ENCODE data around the gene RASA2. TPM values are rescaled to one million over a fixed set of nuclear protein-coding genes. Genes with fewer than 3 reads are reported as not detected.
"Not testable (repeated sequence)": the region's sequence is repeated elsewhere in the genome, so short reads cannot be mapped to it uniquely, and the experiment has no call there.

The RASA2 gene
- total and polyA plus RNA-seq, 9 donors, result 8.4 to 13.8 (median 10.6) TPM

DNA sequence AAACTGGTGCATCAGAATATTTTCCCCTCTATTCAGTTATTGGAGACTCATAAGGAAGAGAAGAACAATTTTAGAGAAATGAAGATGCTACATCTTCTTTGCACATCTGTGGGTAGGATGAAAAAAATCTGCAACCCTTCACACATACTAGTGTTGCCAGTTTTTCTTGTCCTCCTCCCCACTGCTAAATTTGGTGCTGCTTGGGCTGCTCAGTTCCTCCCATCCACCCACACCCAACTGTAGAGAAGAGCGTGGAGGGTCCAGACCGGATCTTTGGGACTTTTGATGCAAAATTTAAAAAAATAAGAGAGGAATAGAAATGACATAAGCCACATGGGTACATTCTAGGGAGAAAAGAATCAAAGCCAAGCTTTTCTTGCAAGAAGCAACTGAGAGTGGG is 8.7 kb upstream of the RASA2 start:
- no peak overlapping the region for H3K4me3 ChIP-seq (ENCODE audit: low read length)
- no peaks in the 10 kb centered on the region for H3K36me3 ChIP-seq (ENCODE audit: control insufficient read depth, insufficient read depth, low read length)
- 100% methylated on average over 1 of the region's 2 CpGs for WGBS (ENCODE audit: insufficient coverage)
- no peaks in the 10 kb centered on the region for H3K9me3 ChIP-seq (replicated peaks; ENCODE audit: control insufficient read depth, low read depth, low read length)
- no peaks in the 10 kb centered on the region for H3K4me1 ChIP-seq (ENCODE audit: control insufficient read depth, insufficient read depth, low read length)
- peaks cover 5% of the 10 kb centered on the region for H3K27me3 ChIP-seq (ENCODE audit: control insufficient read depth, insufficient read depth, low read length)
- no peak for DNase-seq
- no peak overlapping the region for H3K27ac ChIP-seq (ENCODE audit: low read length)

DNA sequence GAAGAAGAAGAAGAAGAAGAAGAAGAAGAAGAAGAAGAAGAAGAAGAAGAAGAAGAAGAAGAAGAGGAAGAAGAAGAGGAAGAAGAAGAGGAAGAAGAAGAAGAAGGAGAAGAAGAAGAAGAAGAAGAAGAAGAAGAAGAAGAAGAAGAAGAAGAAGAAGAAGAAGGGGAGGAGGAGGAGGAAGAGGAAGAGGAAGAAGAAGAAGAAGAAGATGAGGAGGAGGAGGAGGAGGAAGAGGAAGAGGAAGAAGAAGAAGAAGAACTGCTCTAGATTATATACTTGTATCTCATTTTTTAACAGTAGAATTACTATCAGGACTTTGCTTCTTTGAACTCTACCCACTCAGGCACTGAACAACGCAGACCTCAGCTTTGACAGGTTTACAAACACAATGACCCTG is 8.0 kb upstream of the RASA2 start:
- H3K4me3 ChIP-seq (ENCODE audit: low read length); H3K4me1 ChIP-seq (ENCODE audit: control insufficient read depth, insufficient read depth, low read length); H3K27me3 ChIP-seq (ENCODE audit: control insufficient read depth, insufficient read depth, low read length); H3K9me3 ChIP-seq (replicated peaks; ENCODE audit: control insufficient read depth, low read depth, low read length); H3K27ac ChIP-seq (ENCODE audit: low read length); DNase-seq; H3K36me3 ChIP-seq (ENCODE audit: control insufficient read depth, insufficient read depth, low read length): not testable (repeated sequence)
- WGBS (ENCODE audit: insufficient coverage), result no CpG with 5 or more reads among the region's 1 CpG

DNA sequence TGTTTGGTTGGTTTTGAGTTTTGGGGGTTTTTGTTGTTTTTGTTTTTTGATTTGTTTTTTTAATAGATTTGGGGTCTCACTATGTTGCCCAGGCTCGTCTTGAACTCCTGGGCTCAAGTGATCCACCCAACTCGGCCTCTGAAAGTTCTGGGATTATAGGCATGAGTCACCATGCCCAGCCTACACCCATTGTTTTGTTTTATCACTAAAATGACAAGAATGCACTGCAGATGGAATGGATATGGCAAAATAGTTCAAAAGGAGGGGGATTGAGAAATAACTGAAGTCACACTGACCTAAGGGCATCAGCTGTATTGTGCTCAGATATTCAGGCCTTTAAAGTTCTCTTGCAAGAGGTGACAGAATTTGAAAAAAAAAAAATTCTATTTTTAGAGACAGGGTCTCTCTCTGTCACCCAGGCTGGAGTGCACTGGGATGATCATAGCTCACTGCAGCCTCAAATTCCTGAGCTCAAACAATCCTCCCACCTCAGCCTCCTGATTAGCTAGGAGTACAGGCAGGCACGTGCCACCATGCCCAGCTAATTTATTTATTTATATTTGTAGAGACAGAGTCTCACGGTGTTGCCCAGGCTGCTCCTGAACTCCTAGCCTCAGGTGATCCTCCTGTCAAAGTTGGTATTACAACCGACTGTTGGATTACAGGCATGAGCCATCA is 4.4 kb upstream of the RASA2 start:
- H3K9me3 ChIP-seq (replicated peaks; ENCODE audit: control insufficient read depth, low read depth, low read length), result no peaks in the 10 kb centered on the region

DNA sequence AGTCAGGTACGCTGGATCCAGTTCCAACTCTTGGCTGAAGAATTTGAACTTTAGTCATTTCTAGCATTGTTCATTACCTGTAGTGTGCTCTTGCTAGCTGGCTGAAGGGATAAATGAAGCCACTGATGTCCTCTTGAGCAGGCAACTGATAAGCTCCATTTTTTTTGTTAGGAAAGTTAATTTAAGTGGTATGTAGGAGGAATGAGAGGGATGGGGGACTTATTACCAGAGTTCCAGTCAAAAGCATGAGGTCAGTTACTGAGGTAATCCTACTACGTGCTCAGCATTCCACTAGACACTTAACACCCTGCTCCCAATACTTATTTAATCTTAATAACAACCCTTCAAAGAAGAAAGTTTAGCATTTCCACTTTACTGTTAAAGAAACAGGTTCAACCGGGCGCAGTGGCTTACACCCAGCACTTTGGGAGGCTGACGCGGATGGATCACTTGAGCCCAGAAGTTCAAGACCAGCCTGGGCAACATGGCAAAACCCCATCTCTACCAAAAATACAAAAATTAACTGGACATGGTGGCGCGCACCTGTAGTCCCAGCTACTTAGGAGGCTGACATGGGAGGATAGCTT is 2.0 kb upstream of the RASA2 start:
- no peaks in the 10 kb centered on the region for H3K36me3 ChIP-seq (ENCODE audit: control insufficient read depth, insufficient read depth, low read length)
- 100% methylated on average over 2 of the region's 8 CpGs for WGBS (ENCODE audit: insufficient coverage)
- H3K27me3 ChIP-seq (ENCODE audit: control insufficient read depth, insufficient read depth, low read length), result no peaks in the 10 kb centered on the region
- no peak overlapping the region for H3K4me3 ChIP-seq (ENCODE audit: low read length)
- DNase-seq, result no peak
- no peaks in the 10 kb centered on the region for H3K9me3 ChIP-seq (replicated peaks; ENCODE audit: control insufficient read depth, low read depth, low read length)
- H3K4me1 ChIP-seq (ENCODE audit: control insufficient read depth, insufficient read depth, low read length), result peaks cover 6% of the 10 kb centered on the region
- H3K27ac ChIP-seq (ENCODE audit: low read length), result no peak overlapping the region

More for the DNA sequence above, 4.4 kb upstream of the RASA2 start:
- DNase-seq, result no peak
- H3K36me3 ChIP-seq (ENCODE audit: control insufficient read depth, insufficient read depth, low read length), result no peaks in the 10 kb centered on the region
- H3K4me3 ChIP-seq (ENCODE audit: low read length), result no peak overlapping the region
- 100% methylated on average over 1 of the region's 5 CpGs for WGBS (ENCODE audit: insufficient coverage)
- H3K4me1 ChIP-seq (ENCODE audit: control insufficient read depth, insufficient read depth, low read length), result peaks cover 6% of the 10 kb centered on the region
- H3K27me3 ChIP-seq (ENCODE audit: control insufficient read depth, insufficient read depth, low read length), result peaks cover 3% of the 10 kb centered on the region
- H3K27ac ChIP-seq (ENCODE audit: low read length), result no peak overlapping the region

DNA sequence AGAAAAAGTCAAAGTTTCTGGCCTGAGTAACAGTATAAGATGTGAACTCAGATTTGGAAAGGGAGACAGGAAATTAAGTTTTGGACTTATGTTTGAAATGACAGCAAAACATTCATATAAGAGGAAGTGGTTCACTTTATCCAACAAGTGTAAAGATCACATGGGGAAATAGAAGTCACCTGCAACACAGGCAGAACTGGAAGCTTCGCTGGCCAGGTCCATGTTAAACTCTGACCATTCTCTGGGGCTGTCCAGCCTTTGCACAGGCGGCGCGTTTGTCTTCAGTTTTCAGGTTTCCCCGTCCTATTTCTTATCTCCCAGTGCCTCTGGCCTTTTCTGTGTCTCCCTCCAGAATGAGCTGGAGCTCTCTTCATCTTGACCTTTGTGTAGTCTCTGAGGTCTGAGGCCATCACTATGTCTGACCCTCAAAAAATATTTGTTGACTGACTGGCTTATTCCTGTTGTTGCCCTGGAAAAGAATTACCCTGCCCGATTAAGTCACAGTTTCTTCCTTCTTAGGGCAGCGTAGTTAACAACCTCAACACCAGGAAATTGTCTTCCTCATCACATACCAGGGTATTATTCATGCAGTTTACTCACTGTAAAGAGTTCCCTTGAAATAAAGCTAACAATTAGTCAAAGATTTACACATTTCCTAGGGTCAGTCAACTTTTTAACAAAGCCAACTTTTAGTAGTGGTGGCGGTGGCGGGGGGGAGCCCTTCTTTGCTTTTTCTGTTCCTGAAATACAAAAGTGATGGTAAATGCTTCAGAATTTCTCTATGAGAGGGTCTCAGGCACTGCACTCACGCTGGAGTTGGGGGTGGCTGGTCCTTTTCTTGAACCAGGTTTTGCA is 959 bp upstream of the RASA2 start:
- Histone ChIP-seq H3K27me3 (ENCODE audit: control insufficient read depth, insufficient read depth, low read length) (no peaks in the 10 kb centered on the region), H3K36me3 (ENCODE audit: control insufficient read depth, insufficient read depth, low read length) (no peaks in the 10 kb centered on the region), H3K4me3 (ENCODE audit: low read length) (peak overlapping the region; percentile 47), H3K4me1 (ENCODE audit: control insufficient read depth, insufficient read depth, low read length) (peaks cover 6% of the 10 kb centered on the region), H3K9me3 (replicated peaks; ENCODE audit: control insufficient read depth, low read depth, low read length) (no peaks in the 10 kb centered on the region), H3K27ac (ENCODE audit: low read length) (peak overlapping the region; percentile 40)
- peak; percentile 27 for DNase-seq
- 49% methylated on average over 8 of the region's 10 CpGs for WGBS (ENCODE audit: insufficient coverage)

DNA sequence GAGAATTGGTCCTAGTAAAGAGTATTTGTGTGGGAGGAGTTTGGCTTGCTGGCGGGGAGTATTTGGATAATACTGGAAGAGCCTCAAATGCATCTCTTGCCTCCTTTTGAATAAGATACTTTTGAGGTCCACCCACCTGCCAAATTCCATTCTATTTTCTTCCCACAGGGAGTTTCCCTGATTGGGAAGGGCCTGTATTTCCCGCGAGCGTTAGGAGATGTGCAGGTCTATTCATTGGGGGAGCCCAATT is 406 bp upstream of the RASA2 start:
- peak overlapping the region; percentile 40 for H3K27ac ChIP-seq (ENCODE audit: low read length)
- peak; percentile 71 for DNase-seq
- H3K27me3 ChIP-seq (ENCODE audit: control insufficient read depth, insufficient read depth, low read length), result no peaks in the 10 kb centered on the region
- H3K4me3 ChIP-seq (ENCODE audit: low read length), result peak overlapping the region; percentile 47
- peaks cover 6% of the 10 kb centered on the region for H3K4me1 ChIP-seq (ENCODE audit: control insufficient read depth, insufficient read depth, low read length)
- 0% methylated on average over 1 of the region's 4 CpGs for WGBS (ENCODE audit: insufficient coverage)
- H3K36me3 ChIP-seq (ENCODE audit: control insufficient read depth, insufficient read depth, low read length), result no peaks in the 10 kb centered on the region
- no peaks in the 10 kb centered on the region for H3K9me3 ChIP-seq (replicated peaks; ENCODE audit: control insufficient read depth, low read depth, low read length)

DNA sequence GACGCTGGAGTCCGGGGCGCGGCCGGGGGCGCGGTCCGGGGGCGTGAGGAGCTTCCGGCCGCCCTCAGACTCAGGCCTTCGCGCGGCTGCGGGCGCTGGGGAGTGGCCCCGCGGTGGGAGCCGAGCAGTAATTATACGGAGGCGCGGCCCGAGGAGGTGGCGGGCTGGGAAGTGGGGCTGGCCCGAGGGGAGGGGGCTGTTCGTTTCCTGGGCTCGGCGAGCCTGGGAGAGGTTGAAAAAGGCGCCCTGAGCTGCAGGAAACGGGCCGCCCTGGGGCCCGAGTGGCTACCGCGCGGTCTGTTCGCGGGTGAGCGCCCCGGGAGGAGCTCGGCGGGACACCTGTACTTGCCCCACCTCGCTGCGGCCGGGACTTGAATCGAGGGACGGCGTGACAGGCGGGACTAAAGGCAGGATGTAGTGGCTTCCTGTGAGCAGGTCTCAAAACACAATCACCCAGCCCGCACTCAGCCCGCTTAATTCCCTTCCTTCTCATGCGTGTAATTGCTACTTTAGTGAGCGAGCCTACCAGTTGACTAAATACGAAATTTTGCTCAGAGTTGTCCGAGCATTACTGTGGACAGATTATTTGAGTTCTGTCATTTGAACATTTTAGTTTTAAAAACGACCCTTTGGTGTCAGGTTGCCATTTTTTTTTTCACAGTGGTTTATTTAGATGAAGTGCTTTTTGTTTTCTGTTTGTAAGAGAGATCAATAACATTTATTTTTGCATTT is 860 bp downstream of the RASA2 start:
- Histone ChIP-seq H3K4me1 (ENCODE audit: control insufficient read depth, insufficient read depth, low read length) (peaks cover 6% of the 10 kb centered on the region), H3K9me3 (replicated peaks; ENCODE audit: control insufficient read depth, low read depth, low read length) (no peaks in the 10 kb centered on the region), H3K27me3 (ENCODE audit: control insufficient read depth, insufficient read depth, low read length) (no peaks in the 10 kb centered on the region), H3K27ac (ENCODE audit: low read length) (peak overlapping the region; percentile 85), H3K36me3 (ENCODE audit: control insufficient read depth, insufficient read depth, low read length) (no peaks in the 10 kb centered on the region), H3K4me3 (ENCODE audit: low read length) (peak overlapping the region; percentile 88)
- peak; percentile 78 for DNase-seq
- under 1% methylated on average over 50 of the region's 55 CpGs for WGBS (ENCODE audit: insufficient coverage)

DNA sequence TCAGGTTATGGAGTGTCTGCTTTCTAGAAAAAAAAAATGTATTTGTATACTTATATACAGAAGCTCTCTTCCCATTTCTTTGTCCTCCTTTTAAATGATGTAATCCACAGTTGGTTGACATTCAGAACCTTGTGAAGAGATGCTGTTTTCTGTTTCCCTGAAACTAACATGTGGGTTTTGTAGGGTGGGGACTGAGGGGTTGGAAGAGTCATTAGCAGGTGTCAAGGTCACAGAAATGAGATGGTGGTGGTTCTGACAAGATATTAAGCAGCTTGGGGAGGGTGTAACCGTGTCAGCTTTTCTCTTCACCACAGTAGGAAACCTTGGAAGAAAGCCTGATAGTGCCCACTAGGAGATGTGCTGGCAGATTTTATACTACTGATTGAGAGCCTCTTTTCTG is 2.4 kb downstream of the RASA2 start:
- Histone ChIP-seq H3K4me3 (ENCODE audit: low read length) (no peak overlapping the region), H3K9me3 (replicated peaks; ENCODE audit: control insufficient read depth, low read depth, low read length) (no peaks in the 10 kb centered on the region), H3K4me1 (ENCODE audit: control insufficient read depth, insufficient read depth, low read length) (peaks cover 6% of the 10 kb centered on the region), H3K27ac (ENCODE audit: low read length) (no peak overlapping the region), H3K36me3 (ENCODE audit: control insufficient read depth, insufficient read depth, low read length) (no peaks in the 10 kb centered on the region), H3K27me3 (ENCODE audit: control insufficient read depth, insufficient read depth, low read length) (no peaks in the 10 kb centered on the region)
- DNase-seq, result no peak
- WGBS (ENCODE audit: insufficient coverage), result no CpG with 5 or more reads among the region's 1 CpG

DNA sequence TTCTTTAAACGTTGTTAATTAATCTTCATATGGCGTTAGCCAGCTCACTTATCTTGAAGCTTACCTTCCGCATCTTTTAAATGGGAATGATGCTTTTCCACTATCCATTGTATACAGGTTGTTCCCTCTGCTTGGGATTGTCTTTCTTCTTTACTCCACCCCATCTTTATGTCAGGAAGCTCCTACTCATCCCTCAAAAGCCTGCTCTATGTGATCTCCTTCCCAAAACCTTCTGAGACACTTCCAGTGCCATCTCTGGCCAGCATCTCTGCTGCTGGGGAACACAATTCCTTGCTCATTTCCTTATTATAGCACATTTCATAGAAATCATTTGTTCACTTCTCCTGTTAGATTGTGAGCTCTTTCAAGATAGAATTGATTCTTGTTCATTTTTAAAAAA is 4.3 kb downstream of the RASA2 start:
- Histone ChIP-seq H3K36me3 (ENCODE audit: control insufficient read depth, insufficient read depth, low read length) (no peaks in the 10 kb centered on the region), H3K4me1 (ENCODE audit: control insufficient read depth, insufficient read depth, low read length) (peaks cover 6% of the 10 kb centered on the region), H3K4me3 (ENCODE audit: low read length) (no peak overlapping the region), H3K9me3 (replicated peaks; ENCODE audit: control insufficient read depth, low read depth, low read length) (no peaks in the 10 kb centered on the region), H3K27me3 (ENCODE audit: control insufficient read depth, insufficient read depth, low read length) (no peaks in the 10 kb centered on the region), H3K27ac (ENCODE audit: low read length) (no peak overlapping the region)
- DNase-seq, result no peak
- WGBS (ENCODE audit: insufficient coverage), result 86% methylated on average over 1 of the region's 3 CpGs

DNA sequence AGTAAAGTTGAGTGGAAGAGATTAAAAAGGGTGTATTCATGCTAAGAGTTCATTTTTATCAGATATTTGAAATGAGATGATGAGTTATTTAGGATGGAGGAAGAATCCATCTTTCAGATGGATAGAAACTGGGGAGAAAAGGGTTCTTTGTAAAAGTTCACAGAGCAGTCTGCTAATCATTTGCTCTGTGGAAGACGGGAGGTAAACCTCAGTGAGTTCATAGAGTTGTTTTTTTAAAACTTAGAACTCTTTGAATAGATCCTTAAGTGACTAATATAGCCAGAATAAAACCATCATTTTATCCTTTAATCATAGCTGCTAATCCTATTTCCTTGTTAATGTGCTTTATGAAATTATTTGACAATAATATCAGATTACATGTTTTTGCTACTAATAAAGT is 5.1 kb downstream of the RASA2 start:
- no peak for DNase-seq
- no peaks in the 10 kb centered on the region for H3K27me3 ChIP-seq (ENCODE audit: control insufficient read depth, insufficient read depth, low read length)
- H3K4me1 ChIP-seq (ENCODE audit: control insufficient read depth, insufficient read depth, low read length), result no peaks in the 10 kb centered on the region
- H3K36me3 ChIP-seq (ENCODE audit: control insufficient read depth, insufficient read depth, low read length), result no peaks in the 10 kb centered on the region
- no peak overlapping the region for H3K27ac ChIP-seq (ENCODE audit: low read length)
- H3K9me3 ChIP-seq (replicated peaks; ENCODE audit: control insufficient read depth, low read depth, low read length), result no peaks in the 10 kb centered on the region
- H3K4me3 ChIP-seq (ENCODE audit: low read length), result no peak overlapping the region
- WGBS (ENCODE audit: insufficient coverage), result no CpG with 5 or more reads among the region's 1 CpG
